ENCODE results near the gene MYBPHL. TPM values are rescaled to one million over a fixed set of nuclear protein-coding genes. Genes with fewer than 3 reads are reported as not detected.
A peak's percentile ranks its signal among the peaks of the same experiment; 100 is the strongest.

MYBPHL gene
- total RNA-seq, 1 donor from 2014 or later, result not detected

DNA sequence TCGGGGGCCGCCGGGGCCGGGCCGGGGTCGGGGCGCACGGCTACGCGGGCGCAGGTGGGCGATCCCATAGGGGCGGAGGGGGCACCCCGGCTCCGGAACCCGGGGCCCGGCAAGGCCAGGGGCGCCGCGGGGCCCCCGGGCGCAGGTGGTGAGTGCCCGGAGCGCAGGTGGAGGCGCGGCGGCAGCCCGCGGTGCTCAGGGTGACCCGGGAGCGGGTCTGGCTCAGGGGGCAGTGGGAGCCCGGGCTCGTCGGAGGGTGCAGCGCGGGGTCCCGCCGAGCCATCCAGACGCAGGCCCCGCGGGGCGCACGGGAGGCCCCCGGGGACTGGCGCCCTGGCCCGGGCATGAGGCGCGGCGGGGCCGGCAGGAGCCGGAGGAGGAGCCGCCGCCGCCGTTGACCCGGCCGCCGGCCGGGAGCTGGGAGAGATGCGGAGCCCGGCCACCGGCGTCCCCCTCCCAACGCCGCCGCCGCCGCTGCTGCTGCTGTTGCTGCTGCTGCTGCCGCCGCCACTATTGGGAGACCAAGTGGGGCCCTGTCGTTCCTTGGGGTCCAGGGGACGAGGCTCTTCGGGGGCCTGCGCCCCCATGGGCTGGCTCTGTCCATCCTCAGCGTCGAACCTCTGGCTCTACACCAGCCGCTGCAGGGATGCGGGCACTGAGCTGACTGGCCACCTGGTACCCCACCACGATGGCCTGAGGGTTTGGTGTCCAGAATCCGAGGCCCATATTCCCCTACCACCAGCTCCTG, 57.0 kb downstream of the MYBPHL start:
- peaks cover 12% of the 10 kb centered on the region for H3K4me1 Mint-ChIP-seq
- CTCF ChIA-PET, result interaction anchor here (2.2 kb wide), 1 partner anchor 10 kb away, joined by 5 read pairs; no protein-coding TSS in a partner anchor
- H3K36me3 Mint-ChIP-seq (ENCODE audit: low read depth), result no peaks in the 10 kb centered on the region
- DNase-seq (peak; percentile 33), ATAC-seq (ENCODE audit: low read depth) (peak; percentile 14)
- intact Hi-C loops (cut with micrococcal nuclease), result loop anchor here (1.0 to 2.0 kb wide), 4 partner anchors 9 to 234 kb away; partner anchors contain the start of gene PSRC1
- no peak overlapping the region for H3K27ac Mint-ChIP-seq
- no peaks in the 10 kb centered on the region for H3K9me3 Mint-ChIP-seq
- H3K27me3 Mint-ChIP-seq, result peaks cover 15% of the 10 kb centered on the region
- H3K4me3 Mint-ChIP-seq, result peak overlapping the region; percentile 71
- TF ChIP-seq CTCF (IDR thresholded peaks at IDR 0.05), result no peak
- POLR2A ChIA-PET, result interaction anchor here (0.6 kb wide), 3 partner anchors 174 to 234 kb away, joined by 3 to 5 read pairs (median 3); partner anchors contain the start of gene TAF13

GRCh38 chr1:109248797-109249629, 57.8 kb downstream of the MYBPHL start, which contains the start of gene CELSR2:
TSS of gene CELSR2 (plus strand) at chr1:109249539. CDS start at chr1:109250080, 541 bp downstream.
- H3K36me3 Mint-ChIP-seq (ENCODE audit: low read depth), result no peaks in the 10 kb centered on the region

GRCh38 chr1:109248444-109248796, 58.4 kb downstream of the MYBPHL start:
- H3K4me1 Mint-ChIP-seq, result peaks cover 9% of the 10 kb centered on the region
- H3K9me3 Mint-ChIP-seq, result no peaks in the 10 kb centered on the region
- peaks cover 26% of the 10 kb centered on the region for H3K27me3 Mint-ChIP-seq
- no peak overlapping the region for H3K27ac Mint-ChIP-seq
- intact Hi-C loops (cut with micrococcal nuclease), result loop anchor here (2.0 kb wide), 1 partner anchor 34 kb away; no protein-coding TSS in a partner anchor
- ChIA-PET CTCF (no interaction called here), POLR2A (no interaction called here)
- TF ChIP-seq CTCF (IDR thresholded peaks at IDR 0.05), result no peak
- DNase-seq (no peak), ATAC-seq (ENCODE audit: low read depth) (no peak)
- H3K36me3 Mint-ChIP-seq (ENCODE audit: low read depth), result no peaks in the 10 kb centered on the region
- no peak overlapping the region for H3K4me3 Mint-ChIP-seq

More at GRCh38 chr1:109248797-109249629, 57.8 kb downstream of the MYBPHL start, which contains the start of gene CELSR2:
- Mint-ChIP-seq H3K9me3 (no peaks in the 10 kb centered on the region), H3K4me3 (peak within 1 kb of the TSS; percentile 71), H3K27me3 (peaks cover 23% of the 10 kb centered on the region), H3K27ac (no peak within 1 kb of the TSS), H3K4me1 (peaks cover 12% of the 10 kb centered on the region)
- intact Hi-C loops (cut with micrococcal nuclease), result loop anchor here (1.0 to 2.0 kb wide), 4 partner anchors 8 to 235 kb away; partner anchors contain the start of gene PSRC1
- CTCF ChIA-PET, result interaction anchor here (2.2 kb wide), 1 partner anchor 9 kb away, joined by 5 read pairs; no protein-coding TSS in a partner anchor
- no peak for TF ChIP-seq CTCF (IDR thresholded peaks at IDR 0.05)
- DNase-seq, result peak; percentile 54
- POLR2A ChIA-PET, result interaction anchor here (0.6 kb wide), 2 partner anchors 173 to 214 kb away, joined by 3 read pairs; partner anchors contain the start of gene TAF13
- peak; percentile 89 for ATAC-seq (ENCODE audit: low read depth)

GRCh38 chr1:109247401-109248365, 59.1 kb downstream of the MYBPHL start:
- no peak overlapping the region for H3K27ac Mint-ChIP-seq
- DNase-seq (no peak), ATAC-seq (ENCODE audit: low read depth) (no peak)
- intact Hi-C loops (cut with micrococcal nuclease), result loop anchor here (2.0 kb wide), 1 partner anchor 33 kb away; no protein-coding TSS in a partner anchor
- no peak for TF ChIP-seq CTCF (IDR thresholded peaks at IDR 0.05)
- no peak overlapping the region for H3K4me3 Mint-ChIP-seq
- no peaks in the 10 kb centered on the region for H3K9me3 Mint-ChIP-seq
- ChIA-PET POLR2A (no interaction called here), CTCF (interaction anchor here (0.8 to 1.2 kb wide), 2 partner anchors 152 to 284 kb away, joined by 3 read pairs; no protein-coding TSS in a partner anchor)
- no peaks in the 10 kb centered on the region for H3K36me3 Mint-ChIP-seq (ENCODE audit: low read depth)
- H3K27me3 Mint-ChIP-seq, result peaks cover 28% of the 10 kb centered on the region
- peaks cover 6% of the 10 kb centered on the region for H3K4me1 Mint-ChIP-seq

All from activated B cell treated with CpG ODN at 0.5 μM for 24 hours (primary cell).